GM20000 (cell line): ENCODE data around the gene CAMTA1.
"Not testable (repeated sequence)": the region's sequence is repeated elsewhere in the genome, so short reads cannot be mapped to it uniquely, and the experiment has no call there.

Source experiments
- DNase-seq: peaks from one replicate; pipeline ENCODE4 v3.0.0; 2012; ENCODE audit warnings: low spot score
- TF ChIP-seq, protein P1 (sequence below): IDR thresholded peaks from 2 replicates; pipeline ENCODE4 v1.5.1; 2012; ENCODE audit warnings: mild to moderate bottlenecking, control low read depth; ENCODE audit errors: extremely low read depth, missing control alignments

The CAMTA1 gene

DNA sequence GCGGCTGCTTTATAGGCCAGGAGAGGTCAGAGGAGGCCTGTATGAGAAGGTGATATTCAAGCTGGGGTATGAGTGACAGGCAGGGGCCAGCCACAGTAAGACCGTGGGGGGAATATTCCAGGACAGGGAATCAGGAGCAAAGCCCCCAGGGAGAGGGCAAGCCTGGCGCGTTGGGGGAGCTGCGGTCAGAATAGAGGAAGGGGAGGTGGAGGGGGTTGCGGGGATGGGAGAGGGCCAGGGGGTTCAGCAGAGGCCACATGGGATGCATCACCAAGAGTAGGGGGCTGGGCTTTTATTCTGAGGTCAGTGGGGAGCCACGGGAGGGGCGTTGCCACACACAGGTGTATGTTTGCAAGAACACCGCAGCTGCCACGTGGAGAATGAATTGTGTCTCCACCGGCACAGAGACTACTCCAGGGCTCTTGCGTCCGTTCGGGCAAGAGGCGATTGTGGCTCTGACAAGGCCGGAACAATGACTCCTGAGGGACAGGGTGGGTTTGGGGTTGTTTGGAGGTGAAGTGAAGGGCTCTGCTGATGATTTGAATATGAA is 901.1 kb downstream of the CAMTA1 start:
- no peak for DNase-seq
- TF ChIP-seq, protein P1, sequence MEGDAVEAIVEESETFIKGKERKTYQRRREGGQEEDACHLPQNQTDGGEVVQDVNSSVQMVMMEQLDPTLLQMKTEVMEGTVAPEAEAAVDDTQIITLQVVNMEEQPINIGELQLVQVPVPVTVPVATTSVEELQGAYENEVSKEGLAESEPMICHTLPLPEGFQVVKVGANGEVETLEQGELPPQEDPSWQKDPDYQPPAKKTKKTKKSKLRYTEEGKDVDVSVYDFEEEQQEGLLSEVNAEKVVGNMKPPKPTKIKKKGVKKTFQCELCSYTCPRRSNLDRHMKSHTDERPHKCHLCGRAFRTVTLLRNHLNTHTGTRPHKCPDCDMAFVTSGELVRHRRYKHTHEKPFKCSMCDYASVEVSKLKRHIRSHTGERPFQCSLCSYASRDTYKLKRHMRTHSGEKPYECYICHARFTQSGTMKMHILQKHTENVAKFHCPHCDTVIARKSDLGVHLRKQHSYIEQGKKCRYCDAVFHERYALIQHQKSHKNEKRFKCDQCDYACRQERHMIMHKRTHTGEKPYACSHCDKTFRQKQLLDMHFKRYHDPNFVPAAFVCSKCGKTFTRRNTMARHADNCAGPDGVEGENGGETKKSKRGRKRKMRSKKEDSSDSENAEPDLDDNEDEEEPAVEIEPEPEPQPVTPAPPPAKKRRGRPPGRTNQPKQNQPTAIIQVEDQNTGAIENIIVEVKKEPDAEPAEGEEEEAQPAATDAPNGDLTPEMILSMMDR: no peak

GRCh38 chr1:7687411-7687810 is 902.2 kb downstream of the CAMTA1 start:
- TF ChIP-seq, protein P1: no peak
- DNase-seq: no peak

DNA sequence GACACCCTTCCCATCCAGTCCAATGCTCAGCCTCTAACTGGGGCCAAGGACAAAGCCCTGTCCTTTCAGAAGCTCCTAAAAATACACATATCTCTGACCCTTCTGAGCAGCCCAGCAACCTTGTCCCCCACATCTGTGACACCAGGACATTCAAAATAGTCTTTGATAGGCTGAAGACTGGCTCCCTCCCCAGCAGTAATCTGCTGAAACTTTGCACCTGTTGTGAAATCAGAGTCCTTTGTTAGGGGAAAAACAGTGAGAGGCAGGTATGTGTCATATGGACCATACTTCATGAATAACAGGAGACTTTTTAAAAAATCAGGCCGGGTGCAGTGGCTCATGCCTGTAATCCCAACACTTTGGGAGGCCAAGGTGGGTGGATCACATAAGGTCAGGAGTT is 903.4 kb downstream of the CAMTA1 start:
- TF ChIP-seq, protein P1: no peak
- DNase-seq: no peak

DNA sequence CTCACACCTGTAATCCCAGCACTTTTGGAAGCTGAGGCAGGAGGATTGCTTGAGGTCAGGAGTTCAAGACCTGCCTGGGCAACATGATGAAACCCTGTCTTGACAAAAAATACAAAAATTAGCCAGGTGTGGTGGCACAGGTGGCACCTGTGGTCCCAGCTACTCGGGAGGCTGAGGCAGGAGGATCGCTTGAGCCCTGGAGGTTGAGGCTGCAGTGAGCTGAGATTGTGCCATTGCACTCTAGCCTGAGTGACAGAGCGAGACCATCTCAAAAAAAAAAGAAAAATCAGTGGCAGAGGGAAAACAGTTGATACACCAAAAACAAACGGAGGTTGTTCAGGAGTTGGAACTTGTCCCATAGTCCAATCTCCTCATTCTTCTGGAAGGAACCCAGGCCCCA is 904.1 kb downstream of the CAMTA1 start:
- not testable (repeated sequence) for DNase-seq

GRCh38 chr1:7690076-7690475 is 904.8 kb downstream of the CAMTA1 start:
- TF ChIP-seq, protein P1: no peak
- DNase-seq: no peak

- no peak for DNase-seq
- TF ChIP-seq, protein P1: no peak
These were observed 905.4 kb downstream of the CAMTA1 start for GRCh38 chr1:7690496-7691182.

DNA sequence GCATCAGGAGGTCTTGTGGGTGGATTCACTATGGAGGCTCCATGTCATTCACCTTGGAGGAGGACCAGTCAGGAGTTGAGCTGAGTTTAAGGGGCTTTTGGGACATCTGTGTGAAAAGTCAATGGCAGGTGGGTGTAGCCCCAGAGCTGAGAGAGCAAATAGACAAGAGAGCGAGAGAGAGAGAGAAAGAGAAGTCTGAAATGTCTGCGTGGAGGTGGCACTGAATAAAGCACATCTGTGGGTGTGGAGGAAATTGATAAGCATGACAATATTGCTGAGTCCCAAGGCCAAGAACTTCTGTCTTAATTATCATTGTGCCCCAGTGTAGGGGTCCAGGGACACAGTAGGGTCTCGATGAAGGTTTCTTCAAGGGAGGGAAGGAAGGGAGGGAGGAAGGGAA is 906.3 kb downstream of the CAMTA1 start:
- DNase-seq: no peak
- TF ChIP-seq, protein P1: no peak

DNA sequence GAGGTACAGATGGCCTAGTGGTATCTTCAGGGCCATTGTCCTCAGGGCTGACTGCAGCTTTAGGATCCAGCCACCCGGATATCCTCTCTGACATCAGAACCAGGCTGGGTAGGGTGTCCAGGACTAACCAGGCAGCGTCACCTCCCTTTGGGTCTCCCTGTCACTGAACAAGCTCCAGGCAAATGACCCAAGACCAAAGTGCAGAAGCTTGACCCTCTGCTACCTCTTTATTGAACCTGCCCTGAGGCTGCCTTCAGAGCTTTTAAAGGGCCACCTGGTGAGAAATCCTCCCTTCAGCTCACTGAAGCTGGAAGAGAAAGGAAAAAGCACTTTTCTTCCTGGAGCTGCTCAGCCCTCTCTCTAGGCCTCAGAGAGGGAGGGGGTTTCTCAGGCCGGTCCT is 906.8 kb downstream of the CAMTA1 start:
- TF ChIP-seq, protein P1: no peak
- DNase-seq: no peak

GRCh38 chr1:7693037-7693436 is 907.8 kb downstream of the CAMTA1 start:
- DNase-seq: not testable (repeated sequence)
